22Rv1 (cell line): ENCODE data around the gene CYTL1.

Source experiments
- ZFX ChIP-seq: fragments of 450-650 bp; IDR thresholded peaks from 2 replicates; pipeline ENCODE4 v1.6.1; 2017; ENCODE audit warnings: antibody characterized with exemption, borderline replicate concordance
- TF ChIP-seq, protein P1 (sequence below): fragments of 450-650 bp; IDR thresholded peaks from 2 replicates; pipeline ENCODE4 v1.5.1; 2017; ENCODE audit warnings: mild to moderate bottlenecking

DNA sequence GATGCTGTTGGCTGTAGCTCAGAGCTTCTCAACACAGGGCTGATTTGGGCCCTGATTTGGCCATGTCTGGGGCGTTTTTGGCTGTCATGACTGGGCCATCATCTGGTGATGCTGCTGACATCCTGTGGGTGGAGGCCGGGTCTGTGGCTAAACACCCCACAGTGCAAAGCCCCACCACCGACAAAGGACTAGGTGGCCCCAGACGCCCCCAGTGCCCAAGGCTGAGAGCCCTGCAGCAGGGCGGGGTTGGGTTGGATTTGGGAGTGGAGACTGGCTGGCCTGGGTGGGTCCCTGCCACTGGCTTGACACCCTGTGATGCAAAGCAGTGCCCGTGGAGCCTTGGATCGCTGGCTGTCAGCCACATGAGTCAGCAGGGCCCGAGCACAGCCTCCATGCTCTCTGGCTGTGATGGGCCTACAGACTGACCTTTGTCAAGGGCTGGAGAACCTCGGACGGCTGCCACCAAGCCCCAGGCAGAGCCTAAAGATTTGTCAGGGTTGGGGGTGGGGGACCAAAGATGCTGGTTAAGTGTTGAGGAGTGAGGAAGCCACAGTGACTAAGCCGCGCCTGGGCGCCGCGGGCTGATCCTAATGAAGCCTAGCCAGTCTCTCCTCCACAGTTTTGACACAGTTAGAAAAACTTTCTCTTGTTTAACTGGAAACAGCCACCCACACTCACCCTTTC is 28.3 kb downstream of the CYTL1 start:
- TF ChIP-seq, protein P1, sequence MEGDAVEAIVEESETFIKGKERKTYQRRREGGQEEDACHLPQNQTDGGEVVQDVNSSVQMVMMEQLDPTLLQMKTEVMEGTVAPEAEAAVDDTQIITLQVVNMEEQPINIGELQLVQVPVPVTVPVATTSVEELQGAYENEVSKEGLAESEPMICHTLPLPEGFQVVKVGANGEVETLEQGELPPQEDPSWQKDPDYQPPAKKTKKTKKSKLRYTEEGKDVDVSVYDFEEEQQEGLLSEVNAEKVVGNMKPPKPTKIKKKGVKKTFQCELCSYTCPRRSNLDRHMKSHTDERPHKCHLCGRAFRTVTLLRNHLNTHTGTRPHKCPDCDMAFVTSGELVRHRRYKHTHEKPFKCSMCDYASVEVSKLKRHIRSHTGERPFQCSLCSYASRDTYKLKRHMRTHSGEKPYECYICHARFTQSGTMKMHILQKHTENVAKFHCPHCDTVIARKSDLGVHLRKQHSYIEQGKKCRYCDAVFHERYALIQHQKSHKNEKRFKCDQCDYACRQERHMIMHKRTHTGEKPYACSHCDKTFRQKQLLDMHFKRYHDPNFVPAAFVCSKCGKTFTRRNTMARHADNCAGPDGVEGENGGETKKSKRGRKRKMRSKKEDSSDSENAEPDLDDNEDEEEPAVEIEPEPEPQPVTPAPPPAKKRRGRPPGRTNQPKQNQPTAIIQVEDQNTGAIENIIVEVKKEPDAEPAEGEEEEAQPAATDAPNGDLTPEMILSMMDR, result no peak
- TF ChIP-seq ZFX, result no peak
